Measurements from ENCODE around the gene FAM53A.

- TF ChIP-seq POLR2A (IDR thresholded peaks at IDR 0.05; ENCODE audit: low read depth, low read length) (no peak), ATF7 (IDR thresholded peaks at IDR 0.05; ENCODE audit: low read depth) (no peak), NFIC (IDR thresholded peaks at IDR 0.05; ENCODE audit: low read depth, low read length) (no peak), JUND (IDR thresholded peaks at IDR 0.05; ENCODE audit: low read depth, low read length) (no peak)
- TF ChIP-seq, protein P1, sequence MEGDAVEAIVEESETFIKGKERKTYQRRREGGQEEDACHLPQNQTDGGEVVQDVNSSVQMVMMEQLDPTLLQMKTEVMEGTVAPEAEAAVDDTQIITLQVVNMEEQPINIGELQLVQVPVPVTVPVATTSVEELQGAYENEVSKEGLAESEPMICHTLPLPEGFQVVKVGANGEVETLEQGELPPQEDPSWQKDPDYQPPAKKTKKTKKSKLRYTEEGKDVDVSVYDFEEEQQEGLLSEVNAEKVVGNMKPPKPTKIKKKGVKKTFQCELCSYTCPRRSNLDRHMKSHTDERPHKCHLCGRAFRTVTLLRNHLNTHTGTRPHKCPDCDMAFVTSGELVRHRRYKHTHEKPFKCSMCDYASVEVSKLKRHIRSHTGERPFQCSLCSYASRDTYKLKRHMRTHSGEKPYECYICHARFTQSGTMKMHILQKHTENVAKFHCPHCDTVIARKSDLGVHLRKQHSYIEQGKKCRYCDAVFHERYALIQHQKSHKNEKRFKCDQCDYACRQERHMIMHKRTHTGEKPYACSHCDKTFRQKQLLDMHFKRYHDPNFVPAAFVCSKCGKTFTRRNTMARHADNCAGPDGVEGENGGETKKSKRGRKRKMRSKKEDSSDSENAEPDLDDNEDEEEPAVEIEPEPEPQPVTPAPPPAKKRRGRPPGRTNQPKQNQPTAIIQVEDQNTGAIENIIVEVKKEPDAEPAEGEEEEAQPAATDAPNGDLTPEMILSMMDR (IDR thresholded peaks at IDR 0.05 in 2 of 3, conservative IDR thresholded peaks at IDR 0.05 in 1 of 3; ENCODE audit: control insufficient read depth in 2 of 3, extremely low read depth in 1 of 3, insufficient read depth in 1 of 3, low read depth in 3 of 3, low read length in 3 of 3), result no peak
Measured at GRCh38 chr4:1599491-1600210, 84.5 kb downstream of the FAM53A start.

All from GM12878 (cell line).